GM18868 (cell line): ENCODE data around the gene FIBCD1.

Experiments
- ATAC-seq: cut with Tn5 transposase; IDR thresholded peaks from one replicate; pipeline ENCODE4 v1.9.1; 2021; ENCODE audit warnings: mild to moderate bottlenecking, moderate library complexity; ENCODE audit not compliant: unreplicated experiment

FIBCD1 gene

GRCh38 chr9:130884111-130884531, 54.9 kb downstream of the FIBCD1 start:
- ATAC-seq = no peak

DNA sequence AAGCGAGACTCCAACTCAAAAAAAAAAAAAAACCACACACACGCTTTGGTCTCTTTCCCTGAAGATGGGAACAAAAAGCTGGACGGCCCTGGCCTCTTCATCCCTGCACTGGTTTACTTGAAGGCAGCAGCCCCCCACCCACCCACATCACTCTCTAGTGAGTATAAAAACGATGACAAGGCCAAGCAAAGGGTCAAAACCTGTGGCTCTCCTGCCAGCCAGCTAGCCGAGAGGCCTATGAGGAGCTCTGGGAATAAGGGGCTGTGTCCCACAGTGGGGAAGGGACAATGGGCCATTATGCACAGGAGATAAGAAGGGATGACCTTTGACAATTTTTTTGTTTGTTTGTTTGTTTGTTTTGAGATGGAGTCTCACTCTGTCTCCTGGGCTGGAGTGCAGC, 55.6 kb downstream of the FIBCD1 start:
- ATAC-seq = no peak

DNA sequence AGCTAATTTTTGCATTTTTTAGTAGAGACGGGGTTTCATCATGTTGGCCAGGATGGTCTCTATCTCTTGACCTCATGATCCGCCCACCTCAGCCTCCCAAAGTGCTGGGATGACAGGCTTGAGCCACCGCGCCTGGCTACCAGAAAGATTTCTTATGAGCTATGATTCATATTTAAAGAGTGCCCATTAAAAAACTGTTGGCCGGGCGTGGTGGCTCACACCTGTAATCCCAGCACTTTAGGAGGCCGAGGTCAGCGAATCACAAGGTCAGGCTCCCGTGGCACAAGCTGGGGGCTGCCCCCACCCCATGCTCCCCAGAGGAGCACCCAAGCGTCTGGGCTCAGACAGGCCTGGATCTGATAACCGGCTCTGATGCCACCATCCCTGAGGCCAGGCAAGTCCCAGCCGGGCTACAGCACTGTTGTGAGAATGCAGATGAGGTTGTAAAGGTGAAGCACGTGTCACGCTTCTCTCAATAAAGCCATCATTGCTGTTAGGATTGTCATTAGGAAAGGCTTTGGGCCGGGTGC, 56.3 kb downstream of the FIBCD1 start:
- ATAC-seq = no peak

GRCh38 chr9:130881516-130881915, 57.5 kb downstream of the FIBCD1 start:
- ATAC-seq = no peak

GRCh38 chr9:130880599-130881220, 58.3 kb downstream of the FIBCD1 start:
- ATAC-seq = no peak

DNA sequence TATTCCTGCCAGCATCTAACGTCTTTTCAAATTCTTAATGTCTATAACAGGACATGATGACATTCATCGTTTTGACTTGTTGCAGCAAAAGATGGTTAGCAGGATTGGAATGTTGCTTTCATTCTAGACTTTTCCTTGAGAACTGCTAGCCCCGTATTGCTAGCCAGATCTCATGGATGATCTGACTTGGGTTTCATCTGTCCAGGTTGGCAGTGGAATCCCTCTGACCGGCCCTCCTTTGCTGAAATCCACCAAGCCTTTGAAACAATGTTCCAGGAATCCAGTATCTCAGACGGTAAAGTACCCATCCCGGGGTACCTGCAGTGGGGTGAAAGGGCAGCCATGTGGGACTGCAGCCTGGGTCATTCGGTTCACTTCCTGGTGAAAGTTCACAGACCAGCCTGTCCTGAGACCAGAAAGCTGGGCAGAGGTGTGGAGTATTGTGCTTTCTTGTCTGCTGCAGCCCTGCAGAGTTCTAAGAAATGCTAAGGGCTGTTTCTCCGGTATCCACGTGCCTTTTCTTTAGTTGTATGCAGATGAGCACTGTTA, 59.1 kb downstream of the FIBCD1 start:
- no peak for ATAC-seq

GRCh38 chr9:130878295-130878694, 60.8 kb downstream of the FIBCD1 start:
- ATAC-seq = no peak

DNA sequence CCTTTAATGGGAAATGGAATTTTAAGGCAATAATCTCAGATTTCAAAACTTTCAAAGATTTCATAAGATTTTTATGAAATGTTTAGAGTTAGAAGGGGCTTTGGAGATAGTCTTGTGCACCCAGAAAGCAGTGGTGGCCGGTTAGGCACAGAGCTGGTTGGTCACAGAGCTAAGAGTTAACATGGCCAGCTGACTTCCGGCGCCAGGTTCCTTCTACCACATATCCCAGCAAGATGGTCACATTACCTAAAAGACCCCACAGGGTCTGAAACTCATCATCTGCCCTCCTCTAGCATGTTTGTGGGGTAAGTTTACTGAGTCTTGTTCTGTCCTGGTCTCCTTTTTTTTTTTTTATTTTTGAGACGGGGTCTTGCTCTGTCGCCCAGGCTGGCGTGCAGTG, 61.7 kb downstream of the FIBCD1 start:
- ATAC-seq = no peak

DNA sequence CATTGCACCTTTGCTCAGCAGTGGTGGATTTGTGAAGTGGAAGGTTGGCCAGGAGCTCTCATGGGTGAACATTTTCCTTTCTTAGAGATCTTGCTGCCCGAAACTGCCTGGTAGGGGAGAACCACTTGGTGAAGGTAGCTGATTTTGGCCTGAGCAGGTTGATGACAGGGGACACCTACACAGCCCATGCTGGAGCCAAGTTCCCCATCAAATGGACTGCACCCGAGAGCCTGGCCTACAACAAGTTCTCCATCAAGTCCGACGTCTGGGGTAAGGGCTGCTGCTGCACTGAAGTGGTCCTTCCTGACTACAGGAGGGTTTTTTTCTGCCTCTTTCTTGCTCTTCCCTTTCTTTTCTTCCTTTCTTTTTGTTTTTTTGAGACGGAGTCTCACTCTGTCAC, 64.3 kb downstream of the FIBCD1 start:
- ATAC-seq = no peak

GRCh38 chr9:130873966-130874365, 65.1 kb downstream of the FIBCD1 start:
- no peak for ATAC-seq

DNA sequence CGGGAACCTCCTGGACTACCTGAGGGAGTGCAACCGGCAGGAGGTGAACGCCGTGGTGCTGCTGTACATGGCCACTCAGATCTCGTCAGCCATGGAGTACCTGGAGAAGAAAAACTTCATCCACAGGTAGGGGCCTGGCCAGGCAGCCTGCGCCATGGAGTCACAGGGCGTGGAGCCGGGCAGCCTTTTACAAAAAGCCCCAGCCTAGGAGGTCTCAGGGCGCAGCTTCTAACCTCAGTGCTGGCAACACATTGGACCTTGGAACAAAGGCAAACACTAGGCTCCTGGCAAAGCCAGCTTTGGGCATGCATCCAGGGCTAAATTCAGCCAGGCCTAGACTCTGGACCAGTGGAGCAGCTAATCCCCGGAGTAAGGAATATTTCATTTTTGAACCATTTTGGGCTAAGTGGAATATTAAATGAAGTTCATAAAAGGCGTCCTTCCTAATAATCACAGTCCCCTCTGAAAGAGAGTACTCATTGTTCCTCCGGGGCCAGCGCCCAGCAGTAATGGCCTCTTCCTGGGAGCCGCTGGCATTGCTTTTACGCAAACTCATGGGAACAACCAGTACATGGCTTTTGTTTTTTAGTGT, 66.0 kb downstream of the FIBCD1 start:
- no peak for ATAC-seq

DNA sequence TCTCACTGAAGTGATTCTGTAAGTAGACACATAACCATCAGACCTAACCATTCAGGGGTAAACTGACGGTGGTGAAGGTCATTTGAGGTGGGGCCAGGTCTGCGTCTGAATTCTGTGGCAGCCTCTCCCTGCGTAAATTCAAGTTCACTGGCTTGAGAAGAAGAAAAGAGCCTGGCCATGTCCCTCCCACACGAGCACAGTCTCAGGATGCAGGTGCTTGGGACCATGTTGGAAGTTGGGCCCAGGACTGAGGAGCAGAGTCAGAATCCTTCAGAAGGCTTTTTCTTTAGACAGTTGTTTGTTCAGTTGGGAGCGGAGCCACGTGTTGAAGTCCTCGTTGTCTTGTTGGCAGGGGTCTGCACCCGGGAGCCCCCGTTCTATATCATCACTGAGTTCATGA, 66.5 kb downstream of the FIBCD1 start:
- ATAC-seq = no peak

DNA sequence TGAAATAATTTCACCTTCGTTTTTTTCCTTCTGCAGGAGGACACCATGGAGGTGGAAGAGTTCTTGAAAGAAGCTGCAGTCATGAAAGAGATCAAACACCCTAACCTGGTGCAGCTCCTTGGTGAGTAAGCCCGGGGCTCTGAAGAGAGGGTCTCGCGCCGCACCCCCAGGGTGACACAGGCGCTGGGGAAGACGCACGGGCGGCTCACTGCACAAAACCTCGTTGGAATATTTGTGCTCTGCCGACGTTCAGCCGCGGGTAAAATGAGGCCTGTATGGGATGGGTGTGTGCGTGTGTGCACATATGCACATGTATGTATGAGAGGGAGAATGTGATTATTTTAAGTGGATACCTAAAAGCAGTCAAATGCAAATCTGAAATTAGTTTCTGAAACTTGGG, 67.0 kb downstream of the FIBCD1 start:
- ATAC-seq = no peak

DNA sequence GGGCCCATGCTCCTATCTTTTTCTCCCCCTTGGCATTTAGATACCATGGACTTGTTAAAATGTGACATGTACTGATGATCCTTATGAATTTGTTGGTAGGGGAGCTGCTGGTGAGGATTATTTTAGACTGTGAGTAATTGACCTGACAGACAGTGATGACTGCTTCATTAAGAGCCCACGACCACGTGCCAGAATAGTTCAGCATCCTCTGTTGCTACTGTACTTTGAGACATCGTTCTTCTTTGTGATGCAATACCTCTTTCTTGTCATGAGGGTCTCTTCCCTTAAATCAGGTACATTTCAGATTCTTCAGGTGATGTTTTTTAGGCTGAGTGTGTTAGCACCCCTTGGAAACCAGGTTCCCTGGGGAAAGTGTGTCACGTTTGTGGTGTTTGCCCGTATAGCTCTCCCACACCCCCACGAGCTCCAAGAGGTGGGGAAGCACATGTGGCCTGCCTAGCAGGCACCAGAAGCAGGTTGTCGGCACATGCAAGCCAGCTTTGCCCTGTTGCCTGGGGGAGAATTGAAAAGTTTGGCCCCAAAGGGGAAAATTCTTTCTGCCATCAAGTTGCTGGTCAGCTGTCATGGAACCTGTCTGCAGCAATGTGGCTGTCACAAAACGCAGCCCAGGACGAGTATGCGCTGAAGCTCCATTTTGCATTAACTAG, 67.5 kb downstream of the FIBCD1 start:
- no peak for ATAC-seq

DNA sequence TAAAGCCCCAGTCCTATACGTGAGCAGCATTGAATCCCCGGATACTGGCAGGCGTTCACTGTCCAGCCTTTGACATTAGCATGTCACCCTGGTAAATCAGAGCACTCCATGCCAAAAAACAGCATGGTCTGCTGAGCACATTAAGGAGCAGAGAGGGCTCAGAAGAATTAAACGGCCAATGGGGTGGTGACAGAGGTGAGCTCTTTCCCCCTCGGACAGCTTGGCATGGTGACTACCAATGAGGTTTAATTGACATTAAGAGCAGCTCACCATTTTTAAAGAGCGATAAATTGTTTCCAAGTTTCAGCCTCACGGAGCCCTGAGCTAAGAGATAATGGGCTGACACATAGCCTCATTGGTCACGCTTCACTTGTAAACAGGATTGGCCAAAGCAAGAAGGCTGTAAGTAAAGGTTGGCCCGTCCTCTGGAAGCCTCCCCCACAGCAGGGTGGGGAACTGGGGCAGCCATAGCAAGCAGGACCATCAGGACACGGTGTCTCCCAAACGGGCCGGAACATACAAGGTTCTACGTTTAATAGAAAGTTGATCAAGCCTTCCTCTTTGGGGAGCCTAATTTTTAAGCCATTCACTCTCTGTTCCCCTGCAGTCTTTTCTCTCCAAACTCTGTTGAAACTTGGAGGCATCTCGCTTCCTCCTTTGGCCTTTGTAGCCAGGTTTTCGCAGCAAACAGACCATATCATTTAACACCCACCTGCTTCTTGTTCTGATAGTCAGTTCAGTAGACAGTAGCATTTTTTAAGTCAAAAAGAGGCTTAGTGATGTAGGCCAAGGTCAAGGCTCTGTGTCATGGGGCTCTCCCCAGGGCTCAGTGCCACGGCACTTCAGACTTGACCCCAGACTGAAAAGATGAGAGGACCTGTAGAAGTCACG, 68.3 kb downstream of the FIBCD1 start:
- ATAC-seq = peak; percentile 76

DNA sequence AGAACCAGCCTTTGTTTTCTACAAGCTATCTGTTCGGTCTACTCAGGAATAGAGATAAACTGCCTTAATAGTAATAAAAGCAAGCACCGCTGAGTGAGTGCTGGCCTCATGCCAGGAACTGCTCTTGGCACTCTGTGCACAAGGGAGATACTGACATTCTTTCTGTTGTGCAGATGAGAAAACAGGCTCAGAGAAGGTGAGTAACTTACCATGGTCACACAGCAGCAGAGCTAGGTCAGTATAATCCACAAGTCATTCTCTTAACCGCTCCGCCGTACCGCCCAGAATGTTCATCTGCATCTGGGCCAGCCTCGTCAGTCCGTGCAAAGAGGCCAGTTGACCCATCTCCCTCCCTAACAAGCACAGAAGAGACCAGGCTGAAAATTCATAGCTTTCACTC, 69.8 kb downstream of the FIBCD1 start:
- no peak for ATAC-seq

- no peak for ATAC-seq
Observed at GRCh38 chr9:130868230-130868629, 70.8 kb downstream of the FIBCD1 start.

- no peak for ATAC-seq
Observed at GRCh38 chr9:130867556-130867955, 71.5 kb downstream of the FIBCD1 start.

- ATAC-seq = no peak
Observed at GRCh38 chr9:130866474-130866965, 72.5 kb downstream of the FIBCD1 start.

DNA sequence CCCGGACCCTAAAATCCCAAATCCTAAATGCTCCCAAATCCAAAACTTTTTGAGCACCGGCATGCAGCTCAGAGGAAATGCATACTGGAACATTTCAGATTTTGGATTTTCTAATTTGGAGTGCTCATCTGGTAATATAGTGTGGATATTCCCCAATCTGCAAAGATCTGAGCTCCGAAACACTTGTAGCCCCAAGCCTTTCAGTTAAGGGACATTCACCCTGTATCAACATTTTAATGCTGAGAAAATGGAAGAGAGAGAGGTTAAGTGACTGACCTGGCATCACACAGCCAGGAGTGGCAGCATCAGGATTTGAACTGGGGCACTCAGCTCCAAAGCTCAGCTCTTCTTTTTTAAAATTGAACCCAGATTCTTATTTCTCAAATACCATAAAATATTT, 73.1 kb downstream of the FIBCD1 start:
- no peak for ATAC-seq

DNA sequence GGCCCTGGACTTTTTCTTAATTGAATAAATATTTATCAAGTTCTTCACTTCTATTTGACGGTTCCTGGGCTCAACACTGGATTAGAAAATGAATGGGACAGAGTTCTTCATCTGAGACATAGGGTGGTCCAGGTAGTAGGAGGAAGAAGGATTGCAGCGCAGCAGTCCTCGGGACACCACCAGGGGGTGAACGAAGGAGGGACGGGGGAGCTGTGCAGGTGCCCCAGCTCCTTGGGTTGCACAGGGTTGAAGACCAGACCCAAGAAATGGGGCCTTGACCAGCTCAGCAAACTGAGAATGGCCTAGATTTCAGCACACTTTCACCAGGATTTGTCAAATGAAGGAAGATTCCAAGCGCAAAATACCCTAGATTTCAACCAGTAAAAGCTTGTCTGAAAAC, 74.5 kb downstream of the FIBCD1 start:
- no peak for ATAC-seq
